Measurements from ENCODE around the gene SLC25A39.
"Not testable (repeated sequence)": the region's sequence is repeated elsewhere in the genome, so short reads cannot be mapped to it uniquely, and the experiment has no call there.

Gene SLC25A39

GRCh38 chr17:44333371-44333770 lies 8.7 kb upstream of the SLC25A39 start:
- DNase-seq = no peak

GRCh38 chr17:44331249-44331760 lies 6.7 kb upstream of the SLC25A39 start:
- peak; percentile 59 for DNase-seq

GRCh38 chr17:44330263-44330662 lies 5.6 kb upstream of the SLC25A39 start:
- DNase-seq = not testable (repeated sequence)

GRCh38 chr17:44329516-44329915 lies 4.9 kb upstream of the SLC25A39 start:
- not testable (repeated sequence) for DNase-seq

GRCh38 chr17:44327715-44328449 lies 3.3 kb upstream of the SLC25A39 start:
- DNase-seq = no peak

GRCh38 chr17:44326861-44327444 lies 2.3 kb upstream of the SLC25A39 start:
- peak; percentile 95 for DNase-seq

GRCh38 chr17:44324092-44324570 lies 492 bp downstream of the SLC25A39 start:
- DNase-seq = no peak

- no peak for DNase-seq
Observed at GRCh38 chr17:44323359-44324091, 1.1 kb downstream of the SLC25A39 start.

GRCh38 chr17:44322236-44322895 lies 2.3 kb downstream of the SLC25A39 start:
- DNase-seq = no peak

GRCh38 chr17:44321246-44322120 lies 3.1 kb downstream of the SLC25A39 start:
- DNase-seq = no peak

GRCh38 chr17:44320066-44320465 lies 4.6 kb downstream of the SLC25A39 start:
- DNase-seq = no peak

GRCh38 chr17:44318077-44318892 lies 6.3 kb downstream of the SLC25A39 start:
- no peak for DNase-seq

- no peak for DNase-seq
Observed at GRCh38 chr17:44317545-44317944, 7.1 kb downstream of the SLC25A39 start.

GRCh38 chr17:44315760-44316731 lies 8.6 kb downstream of the SLC25A39 start:
- DNase-seq = no peak

- DNase-seq = no peak
Observed at GRCh38 chr17:44314869-44315661, 9.6 kb downstream of the SLC25A39 start.

GRCh38 chr17:44314524-44314868 lies 10.1 kb downstream of the SLC25A39 start:
- DNase-seq = no peak

- no peak for DNase-seq
Observed at GRCh38 chr17:44314031-44314430, 10.6 kb downstream of the SLC25A39 start.

GRCh38 chr17:44312396-44313104 lies 12.1 kb downstream of the SLC25A39 start:
- DNase-seq = no peak
